ENCODE measurements around the gene PGBD5.
"Not testable (repeated sequence)": the region's sequence is repeated elsewhere in the genome, so short reads cannot be mapped to it uniquely, and the experiment has no call there.

DNA sequence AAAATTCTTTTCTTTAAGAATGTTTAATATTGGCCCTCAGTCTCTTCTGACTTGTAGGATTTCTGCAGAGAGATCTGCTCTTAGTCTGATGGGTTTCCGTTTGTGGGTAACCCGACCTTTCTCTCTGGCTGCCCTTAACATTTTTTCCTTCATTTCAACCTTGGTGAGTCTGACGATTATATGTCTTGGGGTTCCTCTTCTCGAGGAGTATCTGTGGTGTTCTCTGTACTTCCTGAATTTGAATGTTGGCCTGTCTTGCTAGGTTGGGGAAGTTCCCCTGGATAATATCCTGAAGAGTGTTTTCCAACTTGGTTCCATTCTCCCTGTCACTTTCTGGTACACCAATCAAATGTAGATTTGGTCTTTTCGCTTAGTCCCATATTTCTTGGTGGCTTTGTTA, 48.8 kb upstream of the PGBD5 start:
- TF ChIP-seq, protein P1, sequence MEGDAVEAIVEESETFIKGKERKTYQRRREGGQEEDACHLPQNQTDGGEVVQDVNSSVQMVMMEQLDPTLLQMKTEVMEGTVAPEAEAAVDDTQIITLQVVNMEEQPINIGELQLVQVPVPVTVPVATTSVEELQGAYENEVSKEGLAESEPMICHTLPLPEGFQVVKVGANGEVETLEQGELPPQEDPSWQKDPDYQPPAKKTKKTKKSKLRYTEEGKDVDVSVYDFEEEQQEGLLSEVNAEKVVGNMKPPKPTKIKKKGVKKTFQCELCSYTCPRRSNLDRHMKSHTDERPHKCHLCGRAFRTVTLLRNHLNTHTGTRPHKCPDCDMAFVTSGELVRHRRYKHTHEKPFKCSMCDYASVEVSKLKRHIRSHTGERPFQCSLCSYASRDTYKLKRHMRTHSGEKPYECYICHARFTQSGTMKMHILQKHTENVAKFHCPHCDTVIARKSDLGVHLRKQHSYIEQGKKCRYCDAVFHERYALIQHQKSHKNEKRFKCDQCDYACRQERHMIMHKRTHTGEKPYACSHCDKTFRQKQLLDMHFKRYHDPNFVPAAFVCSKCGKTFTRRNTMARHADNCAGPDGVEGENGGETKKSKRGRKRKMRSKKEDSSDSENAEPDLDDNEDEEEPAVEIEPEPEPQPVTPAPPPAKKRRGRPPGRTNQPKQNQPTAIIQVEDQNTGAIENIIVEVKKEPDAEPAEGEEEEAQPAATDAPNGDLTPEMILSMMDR (IDR thresholded peaks at IDR 0.05; ENCODE audit: low read depth, low read length) = not testable (repeated sequence)
- TF ChIP-seq EZH2phosphoT487 (IDR thresholded peaks at IDR 0.05; ENCODE audit: low read depth) = not testable (repeated sequence)
